ENCODE measurements around the gene RSU1.

The RSU1 gene

GRCh38 chr10:16812676-16813075, 4.5 kb downstream of the RSU1 start:
- no peak overlapping the region for H2AFZ ChIP-seq (ENCODE audit: low read depth, low read length)
- H3K9ac ChIP-seq (ENCODE audit: low read depth, low read length) = no peak overlapping the region
- TF ChIP-seq CTCF (IDR thresholded peaks at IDR 0.05; ENCODE audit: borderline replicate concordance, extremely low read depth, low read length, poor library complexity, severe bottlenecking) (no peak), EZH2 (IDR thresholded peaks at IDR 0.05; ENCODE audit: borderline replicate concordance, low read depth, low read length, severe bottlenecking) (no peak)
- no peak for DNase-seq
- no peaks in the 10 kb centered on the region for H3K27me3 ChIP-seq (ENCODE audit: insufficient read depth, low read length, poor library complexity)
- no peaks in the 10 kb centered on the region for H3K36me3 ChIP-seq (ENCODE audit: insufficient read depth, low read length)
- no peak overlapping the region for H3K4me2 ChIP-seq (ENCODE audit: insufficient read depth, low read length)
- peaks cover 40% of the 10 kb centered on the region for H3K79me2 ChIP-seq (ENCODE audit: insufficient read depth, low read length)
- no peak for ATAC-seq (ENCODE audit: insufficient read depth, low read depth)
- H3K27ac ChIP-seq (ENCODE audit: low read length) = no peak overlapping the region
- no peak overlapping the region for H3K4me3 ChIP-seq (ENCODE audit: low read depth in 1 of 2, low read length in 2 of 2)
- H4K20me1 ChIP-seq (ENCODE audit: insufficient read depth, low read length) = no peaks in the 10 kb centered on the region
- no peaks in the 10 kb centered on the region for H3K9me3 ChIP-seq (ENCODE audit: insufficient read depth, low read length, severe bottlenecking)
- H3K4me1 ChIP-seq (ENCODE audit: insufficient read depth, low read length) = peaks cover 24% of the 10 kb centered on the region

- Histone ChIP-seq H3K4me1 (ENCODE audit: insufficient read depth, low read length) (peaks cover 21% of the 10 kb centered on the region), H3K27ac (ENCODE audit: low read length) (no peak overlapping the region), H3K9me3 (ENCODE audit: insufficient read depth, low read length, severe bottlenecking) (no peaks in the 10 kb centered on the region), H3K79me2 (ENCODE audit: insufficient read depth, low read length) (peaks cover 36% of the 10 kb centered on the region), H3K4me2 (ENCODE audit: insufficient read depth, low read length) (no peak overlapping the region), H3K4me3 (ENCODE audit: low read depth in 1 of 2, low read length in 2 of 2) (no peak overlapping the region), H3K9ac (ENCODE audit: low read depth, low read length) (no peak overlapping the region), H2AFZ (ENCODE audit: low read depth, low read length) (no peak overlapping the region), H4K20me1 (ENCODE audit: insufficient read depth, low read length) (no peaks in the 10 kb centered on the region), H3K36me3 (ENCODE audit: insufficient read depth, low read length) (no peaks in the 10 kb centered on the region), H3K27me3 (ENCODE audit: insufficient read depth, low read length, poor library complexity) (no peaks in the 10 kb centered on the region)
- no peak for ATAC-seq (ENCODE audit: insufficient read depth, low read depth)
- DNase-seq = no peak
- no peak for TF ChIP-seq CTCF (IDR thresholded peaks at IDR 0.05; ENCODE audit: borderline replicate concordance, extremely low read depth, low read length, poor library complexity, severe bottlenecking)
- no peak for TF ChIP-seq EZH2 (IDR thresholded peaks at IDR 0.05; ENCODE audit: borderline replicate concordance, low read depth, low read length, severe bottlenecking)
Observed at GRCh38 chr10:16811765-16812164, 5.5 kb downstream of the RSU1 start.

GRCh38 chr10:16811292-16811691, 5.9 kb downstream of the RSU1 start:
- DNase-seq (no peak), ATAC-seq (ENCODE audit: insufficient read depth, low read depth) (no peak)
- Histone ChIP-seq H3K9me3 (ENCODE audit: insufficient read depth, low read length, severe bottlenecking) (no peaks in the 10 kb centered on the region), H3K27ac (ENCODE audit: low read length) (no peak overlapping the region), H3K4me1 (ENCODE audit: insufficient read depth, low read length) (peaks cover 17% of the 10 kb centered on the region), H2AFZ (ENCODE audit: low read depth, low read length) (no peak overlapping the region), H3K9ac (ENCODE audit: low read depth, low read length) (no peak overlapping the region), H3K4me2 (ENCODE audit: insufficient read depth, low read length) (no peak overlapping the region), H4K20me1 (ENCODE audit: insufficient read depth, low read length) (no peaks in the 10 kb centered on the region), H3K4me3 (ENCODE audit: low read depth in 1 of 2, low read length in 2 of 2) (no peak overlapping the region), H3K27me3 (ENCODE audit: insufficient read depth, low read length, poor library complexity) (no peaks in the 10 kb centered on the region), H3K36me3 (ENCODE audit: insufficient read depth, low read length) (no peaks in the 10 kb centered on the region), H3K79me2 (ENCODE audit: insufficient read depth, low read length) (peaks cover 32% of the 10 kb centered on the region)
- no peak for TF ChIP-seq EZH2 (IDR thresholded peaks at IDR 0.05; ENCODE audit: borderline replicate concordance, low read depth, low read length, severe bottlenecking)
- no peak for TF ChIP-seq CTCF (IDR thresholded peaks at IDR 0.05; ENCODE audit: borderline replicate concordance, extremely low read depth, low read length, poor library complexity, severe bottlenecking)
